HG03520 (cell line): ENCODE measurements around the gene NUDT5.
"Not testable (repeated sequence)": the region's sequence is repeated elsewhere in the genome, so short reads cannot be mapped to it uniquely, and the experiment has no call there.

Experiments used
- ATAC-seq: cut with Tn5 transposase; IDR thresholded peaks from one replicate; pipeline ENCODE4 v1.9.1; 2021; ENCODE audit warnings: mild to moderate bottlenecking, moderate library complexity; ENCODE audit not compliant: unreplicated experiment

The NUDT5 gene

DNA sequence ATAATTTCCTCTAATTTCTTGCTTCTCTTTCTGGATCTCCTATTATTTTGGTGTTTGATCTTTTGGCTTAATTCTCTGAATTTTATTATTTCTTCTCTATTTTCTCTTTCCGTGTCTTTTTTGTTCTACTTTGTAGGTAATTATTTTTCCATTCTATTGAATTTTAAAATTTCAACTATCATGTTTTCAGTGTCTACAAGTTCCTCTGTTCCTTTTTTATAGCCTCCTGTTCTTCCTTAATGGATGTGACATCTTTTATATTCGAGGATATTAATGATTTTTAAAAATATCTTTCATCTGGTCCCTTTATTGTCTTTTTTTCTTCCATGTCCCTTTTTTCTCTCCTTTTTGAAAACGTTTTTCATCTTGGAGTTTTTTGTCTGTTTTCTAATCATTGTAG, 11.4 kb upstream of the NUDT5 start:
- no peak for ATAC-seq

DNA sequence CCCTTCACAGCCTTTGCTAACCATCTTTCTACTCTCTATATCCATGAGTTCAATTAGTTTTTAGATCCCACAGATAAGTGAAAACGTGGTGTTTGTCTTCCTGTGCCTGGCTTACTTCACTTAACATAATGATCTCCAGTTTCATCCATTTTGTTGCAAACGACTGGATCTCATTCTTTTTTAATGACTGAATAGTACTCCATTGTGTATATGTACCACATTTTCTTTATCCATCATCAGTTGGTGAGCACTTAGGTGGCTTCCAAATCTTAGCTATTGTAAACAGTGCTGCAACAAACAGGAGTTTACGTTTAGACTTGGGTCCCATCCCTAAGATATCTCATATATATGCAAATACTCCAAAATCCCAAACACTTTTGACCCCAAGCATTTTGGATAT, 9.4 kb upstream of the NUDT5 start:
- ATAC-seq, result no peak

DNA sequence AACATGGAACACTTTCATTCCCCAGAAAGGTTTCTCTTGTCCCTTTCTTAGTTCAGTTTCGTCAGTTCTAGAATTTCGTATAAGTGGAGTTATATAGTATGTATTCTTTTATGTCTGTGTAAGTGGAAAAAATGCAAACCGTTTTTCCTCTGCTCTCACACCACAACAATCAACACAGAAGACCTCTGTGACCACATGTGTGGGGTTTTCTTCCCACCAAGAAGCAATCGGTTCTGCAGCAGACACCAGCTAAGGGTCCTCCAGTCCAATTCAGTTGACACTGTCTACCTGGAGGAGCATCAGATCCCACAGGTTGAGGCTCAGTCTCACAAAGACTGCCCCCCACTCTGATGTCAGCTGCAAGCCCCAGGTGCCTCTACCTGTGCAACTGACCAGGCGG, 6.5 kb upstream of the NUDT5 start:
- no peak for ATAC-seq

DNA sequence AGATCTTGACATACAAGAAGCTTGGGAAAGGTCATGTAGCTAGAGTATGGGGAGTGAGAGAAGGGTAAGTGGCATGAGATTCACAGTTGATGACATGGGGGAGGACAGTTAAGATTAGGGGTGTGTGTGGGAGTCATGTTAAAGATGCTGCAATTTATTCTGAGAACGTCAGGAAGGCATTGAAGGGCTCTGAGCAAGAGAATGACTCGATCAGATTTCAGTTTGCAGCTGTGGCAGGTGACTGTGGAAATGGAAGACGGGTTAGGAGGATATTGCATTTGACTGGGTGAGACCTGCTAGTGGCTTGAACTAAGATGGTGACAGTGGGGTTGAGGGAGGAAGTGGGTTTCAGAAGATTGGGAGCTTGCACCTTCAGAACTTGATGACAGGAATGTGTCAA, 5.9 kb upstream of the NUDT5 start:
- no peak for ATAC-seq

DNA sequence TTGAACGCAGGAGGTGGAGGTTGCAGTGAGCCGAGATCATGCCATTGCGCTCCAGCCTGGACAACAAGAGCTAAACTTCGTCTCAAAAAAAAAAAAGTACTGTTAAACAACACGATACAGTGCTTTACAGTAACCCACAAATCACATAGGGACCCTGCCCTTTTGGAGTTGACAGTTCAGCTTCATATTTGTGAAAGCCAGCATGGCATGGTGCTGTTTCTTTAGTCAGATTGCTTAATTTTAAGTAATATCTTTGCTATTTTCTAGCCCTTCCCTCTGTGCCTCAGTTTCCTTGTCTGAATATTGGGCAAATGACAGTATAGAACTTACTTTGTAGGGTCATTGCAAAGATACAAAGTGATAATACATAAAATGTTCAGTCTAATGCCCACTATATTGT, 5.2 kb upstream of the NUDT5 start:
- no peak for ATAC-seq

DNA sequence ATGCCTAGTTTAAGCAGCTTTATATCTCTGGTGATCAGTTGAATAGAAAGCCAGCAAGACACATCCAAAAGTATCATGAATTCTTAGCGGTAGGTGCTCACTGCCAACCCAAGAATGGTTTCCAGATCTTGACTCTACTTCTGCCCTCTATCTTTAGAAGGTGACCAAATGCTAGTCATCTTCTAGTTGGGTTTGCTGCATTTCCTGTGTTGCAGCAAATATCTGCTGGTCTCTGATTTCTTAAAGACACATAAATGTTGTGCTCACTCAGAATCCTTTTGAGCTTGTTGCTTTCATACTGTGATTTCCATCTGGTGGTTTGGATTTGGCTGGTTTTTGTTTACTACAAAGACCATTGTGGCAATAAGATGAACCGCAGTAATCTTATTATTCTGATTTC, 2.5 kb upstream of the NUDT5 start:
- ATAC-seq, result no peak

DNA sequence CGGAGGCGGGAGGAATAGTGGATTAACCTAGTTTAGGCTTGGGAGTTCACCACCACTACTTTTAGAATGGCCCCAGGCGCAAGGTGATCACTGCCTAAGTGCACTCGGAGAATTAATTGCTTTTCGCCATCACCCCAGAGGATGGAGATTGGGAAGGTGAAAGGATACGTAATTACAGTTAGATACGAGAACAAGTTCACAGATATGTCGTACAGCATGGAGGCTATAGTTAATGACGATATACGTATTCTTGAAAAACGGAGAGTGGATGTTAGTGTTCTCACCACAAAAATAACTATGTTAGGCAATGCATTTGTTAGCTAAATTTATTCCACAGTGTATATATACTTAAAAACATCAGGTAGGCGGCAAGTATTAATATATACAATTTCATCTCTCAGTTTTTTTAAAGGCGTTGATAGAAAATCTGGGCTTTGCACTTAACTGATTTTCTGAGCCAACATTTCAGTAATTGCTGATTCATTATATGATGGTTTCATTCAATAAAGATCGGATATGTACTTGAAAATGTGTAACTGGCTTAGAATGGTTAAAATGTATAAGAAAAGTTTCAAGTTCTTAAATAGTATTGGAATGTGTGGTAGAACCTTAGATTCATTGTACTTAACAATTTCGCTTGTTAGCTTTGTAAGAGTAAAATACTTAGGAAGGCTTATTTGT, 980 bp upstream of the NUDT5 start:
- no peak for ATAC-seq

DNA sequence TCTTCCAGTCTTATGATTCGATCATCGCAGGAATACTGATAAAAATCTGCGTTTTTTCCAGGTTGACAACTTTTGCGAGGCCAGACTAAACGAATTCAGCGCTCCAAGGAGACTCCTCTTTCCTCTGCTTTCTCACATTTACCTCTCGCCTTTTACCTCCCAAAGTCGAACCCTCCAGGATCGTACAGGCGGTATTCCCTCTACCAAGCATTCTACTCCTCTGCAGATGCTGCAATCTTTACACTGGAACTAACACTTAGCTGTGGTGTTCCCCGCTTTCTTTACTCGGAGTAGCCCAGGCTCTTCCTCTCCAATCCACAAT, 449 bp downstream of the NUDT5 start:
- peak; percentile 5 for ATAC-seq

DNA sequence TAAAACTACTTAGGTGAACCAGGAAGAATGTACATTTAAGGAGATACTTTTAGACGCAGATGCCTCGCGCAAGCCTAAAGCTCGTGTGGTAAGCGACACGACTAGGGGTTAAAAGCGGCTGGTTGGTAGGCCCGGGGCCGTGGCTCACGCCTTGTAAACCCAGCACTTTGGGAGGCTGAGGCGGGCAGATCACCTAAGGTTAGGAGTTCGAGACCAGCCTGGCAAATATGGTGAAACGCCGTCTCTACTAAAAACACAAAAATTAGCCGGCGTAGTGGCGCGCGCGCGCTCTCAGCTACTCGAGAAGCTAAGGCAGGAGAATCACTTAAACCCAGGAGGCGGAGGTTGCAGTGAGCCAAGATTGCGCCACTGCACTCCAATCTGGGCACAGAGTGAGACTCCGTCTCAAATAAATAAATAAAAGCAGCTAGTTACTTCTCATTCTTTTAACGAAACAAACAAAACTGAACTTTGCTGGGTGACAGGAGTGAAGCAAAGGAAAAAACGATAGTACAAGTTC, 879 bp downstream of the NUDT5 start:
- no peak for ATAC-seq

DNA sequence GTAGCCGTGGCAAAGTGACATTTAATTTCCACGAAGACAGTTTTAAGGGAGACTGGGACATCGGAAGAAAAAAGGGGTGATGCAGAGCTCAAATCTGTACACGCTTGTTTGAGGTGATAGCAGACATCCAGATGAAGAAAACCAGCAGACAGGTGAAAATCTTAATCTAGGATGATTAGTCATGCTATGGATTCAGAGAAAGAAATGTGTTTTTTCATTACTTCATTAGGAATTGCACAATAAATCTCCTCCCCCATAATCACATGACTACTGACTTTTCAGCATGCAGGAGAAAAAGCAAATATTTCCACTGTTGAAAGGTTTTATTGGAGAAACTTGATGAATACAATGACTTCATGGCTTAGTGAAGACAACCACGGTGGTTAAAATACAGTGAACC, 2.5 kb downstream of the NUDT5 start:
- no peak for ATAC-seq

DNA sequence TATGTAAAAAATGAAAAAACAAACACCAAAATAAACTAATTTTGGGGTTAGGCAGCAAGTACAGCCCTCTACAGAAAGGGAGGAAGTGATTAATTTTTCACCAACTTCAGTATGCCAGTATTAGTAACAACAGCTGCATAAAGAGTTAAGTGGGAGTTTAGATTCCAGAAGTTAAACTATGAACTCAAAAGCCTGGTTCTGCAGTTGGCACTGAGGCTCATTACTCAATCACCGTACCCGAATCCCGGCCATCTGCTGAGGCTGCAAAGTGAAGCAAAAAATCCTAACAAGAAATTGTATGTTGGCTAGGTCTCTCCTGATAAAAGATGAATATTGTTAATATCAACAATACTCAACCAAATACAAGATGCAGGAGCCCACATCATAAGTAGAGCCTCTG, 4.0 kb downstream of the NUDT5 start:
- no peak for ATAC-seq

DNA sequence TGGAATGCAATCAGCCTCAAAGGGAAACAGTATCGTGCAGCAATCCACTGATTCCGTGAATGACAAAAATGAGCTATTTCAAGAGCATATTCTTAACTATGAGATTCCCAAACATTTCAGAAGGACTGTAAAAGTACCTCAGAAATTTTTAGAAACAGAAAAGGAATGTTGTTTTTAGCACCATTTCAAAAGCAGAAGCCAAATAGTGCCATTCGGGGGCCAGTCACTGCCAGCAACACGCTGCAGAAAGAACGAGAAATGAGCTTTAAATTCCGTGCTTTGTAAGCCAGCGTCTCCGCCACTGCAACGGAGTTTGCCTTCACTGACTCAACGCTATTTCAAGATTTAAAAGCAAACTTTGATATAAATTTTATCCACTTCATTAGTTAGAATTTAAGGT, 6.3 kb downstream of the NUDT5 start:
- no peak for ATAC-seq

DNA sequence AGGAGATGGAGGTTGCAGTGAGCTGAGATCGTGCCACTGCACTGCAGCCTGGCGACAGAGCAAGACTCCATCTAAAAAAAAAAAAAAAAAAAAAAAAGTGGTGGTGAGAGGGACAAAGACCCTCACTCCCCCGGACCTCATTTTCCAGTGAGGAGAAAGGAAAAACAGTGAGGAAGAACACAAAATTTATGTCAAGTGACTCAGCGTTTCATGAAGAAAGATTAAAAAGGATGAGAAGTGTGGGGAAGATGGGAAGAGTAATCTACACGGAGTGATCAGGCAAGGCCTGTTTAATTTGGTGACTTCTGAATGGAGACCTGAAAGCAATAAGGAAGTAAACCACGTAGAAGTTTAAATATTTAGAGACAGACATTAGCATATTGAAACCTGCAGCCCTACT, 7.0 kb downstream of the NUDT5 start:
- no peak for ATAC-seq

DNA sequence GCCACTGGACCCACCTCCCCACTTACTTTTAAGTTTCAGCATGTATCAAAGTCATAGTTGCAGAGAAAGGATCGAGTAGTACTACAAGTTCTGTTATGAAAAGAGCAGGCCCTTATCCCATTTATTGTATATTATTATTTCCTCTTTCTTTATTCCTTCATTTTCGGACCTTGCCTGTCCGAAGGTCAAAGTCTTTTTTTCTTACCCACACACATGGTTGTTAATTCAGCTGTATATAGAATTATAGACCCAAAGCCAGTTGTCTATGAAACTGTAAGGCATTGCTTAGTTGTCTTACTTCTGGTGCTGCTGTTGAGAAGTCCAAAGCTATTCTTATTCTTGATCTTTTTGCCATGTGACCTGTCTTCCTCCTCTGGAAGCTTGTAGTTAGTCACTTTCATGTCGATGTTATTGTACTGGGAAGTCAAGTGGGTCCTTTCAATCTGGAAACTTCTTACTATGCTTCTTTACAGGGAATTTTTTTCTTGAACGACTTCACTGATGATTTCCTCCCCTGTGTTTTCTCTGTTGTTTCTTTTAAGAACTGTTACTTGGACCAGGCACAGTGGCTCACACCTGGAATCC, 8.3 kb downstream of the NUDT5 start:
- no peak for ATAC-seq

DNA sequence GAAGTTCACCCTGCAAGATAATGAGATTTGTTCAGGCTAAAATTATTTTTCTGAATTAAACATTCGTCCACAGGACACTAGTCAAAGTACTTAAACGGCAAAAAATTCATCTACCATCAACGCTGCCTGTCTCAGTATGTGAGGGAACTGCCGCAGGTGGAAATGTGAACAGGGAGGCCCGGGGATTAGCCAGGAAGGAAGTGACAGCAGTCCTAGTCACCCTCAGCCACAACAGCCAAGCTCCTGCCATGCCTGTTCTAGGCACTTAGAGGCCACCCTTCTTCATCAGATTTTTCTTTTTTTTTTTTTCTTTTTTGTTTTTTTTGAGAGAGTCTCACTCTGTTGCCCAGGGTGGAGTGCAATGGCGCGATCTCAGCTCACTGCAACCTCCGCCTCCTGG, 9.4 kb downstream of the NUDT5 start:
- ATAC-seq, result no peak

DNA sequence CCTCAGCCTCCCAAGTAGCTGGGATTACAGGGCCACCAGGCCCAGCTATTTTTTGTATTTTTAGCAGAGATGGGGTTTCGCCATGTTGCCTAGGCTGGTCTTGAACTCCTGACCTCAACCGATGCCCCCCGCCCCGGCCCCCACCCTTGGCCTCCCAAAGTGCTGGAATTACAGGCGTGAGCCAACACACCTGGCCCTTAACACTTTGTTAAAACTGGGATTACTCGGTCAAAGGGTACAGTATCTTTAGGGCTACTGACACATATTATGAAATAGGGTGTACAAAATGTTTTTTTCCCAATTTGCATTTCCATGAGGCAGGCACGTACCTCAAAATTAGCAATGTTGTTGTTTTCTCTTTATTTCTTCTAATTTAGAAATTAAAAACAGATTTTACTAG, 11.5 kb downstream of the NUDT5 start:
- ATAC-seq, result no peak

DNA sequence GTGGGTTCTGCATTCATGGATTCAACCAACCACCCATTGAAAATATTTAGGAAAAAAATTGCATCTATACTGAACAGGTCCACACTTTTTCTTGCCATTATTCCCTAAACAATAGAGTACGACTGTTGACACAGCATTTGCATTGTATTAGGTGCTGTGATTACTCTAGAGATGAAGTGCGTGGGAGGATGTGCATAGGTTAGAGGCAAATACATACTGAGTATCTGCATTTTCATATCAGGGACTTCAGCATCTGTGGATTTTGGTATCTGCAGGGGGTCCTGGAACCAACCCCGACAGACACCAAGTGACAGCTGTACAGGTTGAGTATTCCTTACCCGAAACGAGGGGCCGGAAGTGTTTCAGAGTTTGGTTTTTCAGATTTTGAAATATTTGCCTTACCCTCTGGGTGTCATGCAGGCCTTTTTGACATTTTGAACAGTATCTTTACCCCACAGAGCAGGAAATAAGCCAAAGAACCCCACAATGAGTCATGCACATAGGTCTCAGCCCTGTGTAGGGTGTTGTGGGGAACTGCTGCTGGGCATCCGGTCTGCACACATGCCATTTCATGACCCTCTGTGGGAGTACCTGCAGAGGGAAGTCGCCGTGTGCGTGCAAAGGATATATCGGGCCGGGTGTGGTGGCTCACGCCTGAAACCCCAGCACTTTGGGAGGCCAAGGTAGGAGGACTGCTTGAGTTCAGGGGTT, 14.5 kb downstream of the NUDT5 start:
- ATAC-seq, result peak; percentile 91

DNA sequence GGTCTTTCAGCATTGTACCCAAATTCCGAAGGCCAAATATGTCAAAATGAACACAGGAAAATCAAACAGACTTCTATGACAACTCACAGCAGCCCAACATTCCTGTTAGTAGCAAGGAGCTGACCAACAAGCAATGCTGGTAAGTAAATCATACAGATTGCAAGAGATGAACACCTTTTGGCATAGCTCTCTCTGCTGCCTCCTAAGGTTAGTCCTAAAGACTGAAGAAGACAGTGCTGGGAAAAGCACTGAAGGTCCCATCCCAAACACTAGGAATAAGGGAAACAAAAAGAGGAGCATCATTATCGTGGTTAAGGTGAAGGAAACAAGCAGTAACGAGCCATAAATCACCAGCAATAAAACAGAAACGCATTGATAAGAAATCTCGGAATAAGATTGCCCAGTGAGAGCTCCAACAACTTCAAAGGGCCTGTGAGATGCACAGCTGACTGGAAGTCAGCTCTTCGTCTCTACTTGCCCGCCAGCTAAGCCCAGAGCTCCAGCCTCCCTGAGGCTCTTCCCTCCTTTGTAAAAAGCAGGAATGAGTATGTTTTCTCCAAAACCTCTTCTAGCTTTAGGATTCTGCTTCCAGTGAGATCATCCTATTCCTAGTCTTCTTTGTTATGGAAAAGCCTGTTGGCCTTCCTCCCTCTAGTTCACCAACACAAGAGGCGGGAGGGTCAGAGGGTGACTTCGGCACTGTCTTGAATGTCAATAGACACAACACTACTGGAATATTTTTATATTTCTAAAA, 15.3 kb downstream of the NUDT5 start:
- ATAC-seq, result no peak

DNA sequence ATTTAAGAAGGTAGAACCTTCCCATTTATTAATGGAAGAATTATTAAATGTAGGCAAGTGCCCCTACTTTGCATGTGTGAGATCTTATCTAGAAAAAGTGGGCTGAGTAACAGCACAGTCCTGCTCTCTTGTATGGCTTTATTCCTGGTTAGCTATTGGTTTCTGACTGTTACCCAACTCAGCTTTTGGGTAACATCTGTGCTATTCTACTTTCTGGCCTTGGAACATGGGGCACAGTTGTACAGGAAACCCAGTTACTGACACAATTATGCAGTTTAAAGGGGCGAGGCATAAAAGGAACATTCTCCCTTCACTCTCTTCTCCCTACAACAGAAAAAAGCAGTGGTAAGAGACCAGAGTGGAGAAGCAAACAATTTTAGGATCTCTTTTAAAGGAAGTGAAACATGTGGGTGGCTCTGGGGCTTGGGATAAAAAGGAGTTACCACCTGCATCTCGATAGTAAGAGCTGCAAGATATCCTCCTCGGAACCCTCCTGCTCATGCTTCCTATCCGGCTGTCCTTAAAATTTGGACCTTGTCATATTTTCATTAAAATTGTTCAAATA, 16.0 kb downstream of the NUDT5 start:
- ATAC-seq, result no peak

DNA sequence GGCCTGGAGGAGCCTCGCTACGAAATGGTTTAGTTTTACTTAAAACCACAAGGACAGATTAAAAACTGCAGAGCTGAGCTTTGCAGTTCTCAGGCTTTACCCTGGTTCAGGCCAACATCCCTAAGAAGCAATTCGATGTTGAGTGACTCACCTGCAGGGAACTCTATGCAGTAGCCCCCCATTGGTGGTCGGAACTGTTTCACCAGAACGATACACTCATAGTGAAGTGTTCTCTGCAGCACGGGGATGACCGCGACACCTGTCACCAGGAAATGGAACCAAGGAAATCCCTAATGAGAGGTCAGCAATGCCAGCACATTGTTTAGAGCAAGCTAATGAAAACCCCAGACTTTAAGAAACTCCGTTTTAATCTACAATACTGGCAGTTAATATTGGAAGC, 18.0 kb downstream of the NUDT5 start:
- no peak for ATAC-seq

DNA sequence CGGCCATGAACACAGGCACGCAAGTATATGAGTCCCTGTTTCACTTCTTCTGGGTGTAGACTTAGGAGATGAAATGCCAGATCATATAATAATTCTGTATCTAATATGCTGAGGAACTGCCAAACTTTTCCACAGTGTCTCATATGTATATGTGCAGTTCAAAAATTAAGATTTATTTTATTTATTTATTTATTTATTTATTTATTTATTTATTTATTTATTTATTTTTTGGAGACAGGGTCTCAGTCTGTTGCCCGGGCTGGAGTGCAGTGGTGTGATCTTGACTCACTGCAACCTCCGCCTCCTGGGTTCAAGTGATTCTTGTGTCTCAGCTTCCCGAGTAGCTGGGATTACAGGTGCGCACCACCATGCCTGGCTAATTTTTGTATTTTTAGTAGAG, 24.2 kb downstream of the NUDT5 start:
- not testable (repeated sequence) for ATAC-seq
